HG03521 (cell line): Measurements from ENCODE around the gene FMO2.

Source experiments
- ATAC-seq: cut with Tn5 transposase; IDR thresholded peaks from one replicate; pipeline ENCODE4 v1.9.1; 2021; ENCODE audit warnings: mild to moderate bottlenecking, moderate library complexity; ENCODE audit not compliant: unreplicated experiment

FMO2 gene

DNA sequence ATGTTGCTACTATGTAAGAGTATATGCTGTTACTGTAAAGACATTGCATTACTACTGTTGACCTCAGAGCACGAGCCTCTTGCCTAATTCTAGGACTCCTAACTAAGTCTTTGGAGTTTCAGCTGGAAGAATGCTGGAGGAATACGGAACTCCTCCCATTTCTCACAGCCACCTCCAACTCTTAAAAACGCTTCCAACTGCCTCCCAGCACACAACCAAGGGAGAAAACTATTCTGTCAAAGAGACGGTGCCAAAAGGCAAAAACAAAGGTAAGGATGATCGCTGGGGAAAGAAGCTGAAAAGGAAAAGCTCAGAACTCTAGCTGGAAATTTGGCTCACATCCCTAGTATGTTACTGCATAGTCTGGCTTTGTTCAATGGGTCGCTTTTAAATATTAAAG, at the start of gene FMO2:
TSS of gene FMO2 (plus strand) at position 210 of the 400 bp plus-strand sequence. CDS start 414 bp downstream, outside the sequence.
- no peak for ATAC-seq

- ATAC-seq, result no peak
Observed at GRCh38 chr1:171137580-171137979, 47.5 kb upstream of the FMO2 start.

GRCh38 chr1:171138980-171139379, 46.1 kb upstream of the FMO2 start:
- ATAC-seq, result no peak

GRCh38 chr1:171139890-171140289, 45.2 kb upstream of the FMO2 start:
- ATAC-seq, result no peak

DNA sequence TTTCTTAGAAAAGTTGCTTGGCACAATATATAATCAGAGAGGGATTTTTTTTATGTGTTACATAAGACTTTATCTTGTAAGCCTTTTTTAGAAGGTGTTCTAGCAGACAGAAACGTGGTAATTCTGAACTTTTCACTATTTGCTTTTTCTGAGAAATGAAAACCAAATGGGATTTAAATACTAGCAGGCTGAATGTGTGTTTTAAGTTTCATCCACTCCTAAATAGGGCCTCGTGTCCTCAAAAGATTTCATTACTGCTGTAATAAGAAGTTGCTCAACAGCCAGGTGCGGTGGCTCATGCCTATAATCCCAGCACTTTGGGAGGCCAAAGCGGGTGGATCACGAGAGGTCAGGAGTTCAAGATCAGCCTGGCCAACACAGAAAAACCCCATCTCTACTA, 44.7 kb upstream of the FMO2 start:
- no peak for ATAC-seq

DNA sequence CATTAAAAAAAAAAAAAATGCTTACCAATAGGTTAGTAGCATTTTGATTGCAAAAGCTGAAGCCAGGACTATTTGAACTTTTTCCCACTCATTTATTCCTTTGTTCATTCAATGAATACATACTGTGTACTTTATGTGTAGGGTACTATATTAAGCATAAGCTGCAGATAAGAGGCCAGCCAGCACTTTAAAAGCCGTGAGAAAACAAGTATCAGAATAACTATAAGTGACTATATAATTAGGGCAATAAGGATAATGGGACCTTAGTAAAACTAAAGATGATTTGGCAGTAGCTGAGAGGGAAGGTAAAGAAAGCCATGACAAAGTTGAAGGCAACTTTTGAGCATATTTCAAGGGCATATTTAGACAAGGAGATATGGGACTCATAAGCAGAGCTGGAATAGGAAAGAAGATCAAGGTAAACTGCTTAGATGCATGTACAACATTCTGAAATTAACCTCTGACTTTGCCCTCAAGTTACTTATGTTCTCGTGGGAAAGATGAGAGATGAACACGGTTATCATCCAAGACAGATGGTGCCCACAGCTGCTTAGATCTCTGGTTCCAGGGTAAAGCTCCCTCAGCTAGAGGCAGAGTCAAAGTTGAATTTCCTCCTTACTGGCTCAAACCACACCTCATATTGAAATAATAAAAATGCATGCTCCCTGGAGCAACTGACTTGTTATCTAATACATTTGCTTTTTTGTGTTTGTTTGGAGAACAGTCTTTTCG, 44.0 kb upstream of the FMO2 start:
- ATAC-seq, result no peak

DNA sequence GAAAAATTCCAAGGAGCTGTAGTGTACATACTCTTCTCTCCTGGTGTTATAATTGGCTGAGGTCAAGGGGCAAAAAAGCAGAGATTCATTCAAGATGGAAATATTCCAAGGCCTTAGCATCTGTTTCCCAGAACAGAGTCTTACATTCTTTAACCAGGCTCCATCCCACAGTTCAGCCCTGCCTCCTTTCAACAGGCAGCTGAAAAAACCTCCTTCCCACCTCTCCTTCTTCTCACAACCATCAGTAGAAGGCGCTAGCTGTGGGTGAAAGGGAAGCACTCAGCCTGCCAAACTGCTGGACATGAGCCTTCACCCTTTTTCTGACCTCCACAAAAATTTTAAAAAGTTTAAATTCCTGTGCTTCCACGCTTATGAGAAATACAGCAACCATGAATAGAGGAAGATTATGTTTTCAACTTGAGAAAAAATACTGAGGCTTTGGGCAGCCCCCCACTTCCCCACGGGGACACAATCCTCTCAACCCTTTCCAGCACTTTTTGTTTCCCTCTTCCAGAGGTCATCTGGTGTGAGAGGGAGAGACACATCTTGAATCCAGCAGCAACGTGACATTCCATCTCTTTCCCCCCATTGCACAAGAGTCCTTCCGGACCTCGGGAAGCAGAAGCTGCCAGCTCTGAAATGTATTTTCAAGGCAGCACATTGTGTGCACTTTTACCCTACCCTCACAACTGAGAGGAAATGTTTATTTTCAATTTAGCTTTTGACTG, 43.2 kb upstream of the FMO2 start:
- ATAC-seq, result no peak

- no peak for ATAC-seq
Observed at GRCh38 chr1:171142416-171143385, 42.4 kb upstream of the FMO2 start.

DNA sequence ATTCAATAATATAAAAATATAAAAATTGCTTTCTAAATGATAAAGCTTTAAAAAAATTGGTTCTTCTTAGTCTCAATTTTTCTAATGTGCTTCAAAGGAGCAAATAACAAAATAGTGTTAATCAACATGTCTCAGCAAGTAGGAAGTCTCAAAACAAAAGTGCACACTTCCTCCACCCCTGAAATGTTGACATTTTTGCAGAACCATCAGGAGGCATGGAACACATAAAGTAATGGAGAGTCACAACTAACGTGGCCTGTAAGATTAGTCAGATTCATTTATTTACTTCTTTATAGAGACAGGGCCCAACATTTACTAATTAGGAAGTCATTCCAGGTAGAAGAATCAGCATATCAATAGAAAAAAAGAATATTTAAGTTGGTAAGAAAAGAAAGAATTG, 34.9 kb upstream of the FMO2 start:
- no peak for ATAC-seq

- ATAC-seq, result no peak
Observed at GRCh38 chr1:171152549-171152948, 32.6 kb upstream of the FMO2 start.

GRCh38 chr1:171155484-171155883, 29.6 kb upstream of the FMO2 start:
- no peak for ATAC-seq

- no peak for ATAC-seq
Observed at GRCh38 chr1:171158096-171158495, 27.0 kb upstream of the FMO2 start.

DNA sequence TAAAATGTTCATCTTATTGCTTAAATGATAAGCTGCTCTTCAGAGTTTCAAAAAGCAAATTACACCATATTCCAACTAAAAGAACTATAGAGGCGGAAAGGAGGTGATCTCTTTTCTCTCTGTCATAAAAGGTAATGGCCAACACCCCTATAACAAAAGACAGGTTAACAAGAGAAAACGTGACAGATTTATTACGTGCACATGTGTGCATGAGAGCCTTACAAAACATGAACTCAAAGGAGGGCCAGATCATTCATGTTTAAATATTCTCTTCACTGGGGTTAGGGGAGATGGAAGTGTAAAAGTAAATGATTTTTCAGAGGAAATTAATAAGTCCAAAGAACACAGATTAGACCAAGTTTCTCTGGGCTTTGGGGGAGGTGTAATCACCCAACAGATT, 26.5 kb upstream of the FMO2 start:
- ATAC-seq, result no peak

- no peak for ATAC-seq
Observed at GRCh38 chr1:171159148-171159547, 26.0 kb upstream of the FMO2 start.

GRCh38 chr1:171160211-171160610, 24.9 kb upstream of the FMO2 start:
- ATAC-seq, result no peak

GRCh38 chr1:171160639-171161354, 24.3 kb upstream of the FMO2 start:
- ATAC-seq, result no peak

GRCh38 chr1:171161431-171161830, 23.7 kb upstream of the FMO2 start:
- ATAC-seq, result no peak

DNA sequence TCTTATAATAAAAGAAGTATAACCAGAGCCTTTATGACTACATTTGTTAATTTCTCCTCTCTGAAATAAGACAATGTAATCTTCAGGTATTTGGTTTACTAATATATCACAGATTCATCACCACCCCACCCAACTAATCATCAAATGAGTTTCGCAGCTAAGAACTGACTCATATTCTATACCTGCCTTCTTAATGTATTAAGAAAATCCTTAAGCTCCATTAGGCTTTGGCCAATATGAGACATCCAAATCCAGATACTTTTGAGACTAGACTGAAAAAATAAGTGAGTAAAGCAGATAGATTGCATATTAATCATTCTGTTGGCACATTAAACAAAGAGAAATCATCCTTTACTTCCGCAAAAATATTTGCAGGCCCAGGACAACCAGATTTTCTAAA, 18.7 kb upstream of the FMO2 start:
- no peak for ATAC-seq

GRCh38 chr1:171167785-171168184, 17.3 kb upstream of the FMO2 start:
- ATAC-seq, result no peak

DNA sequence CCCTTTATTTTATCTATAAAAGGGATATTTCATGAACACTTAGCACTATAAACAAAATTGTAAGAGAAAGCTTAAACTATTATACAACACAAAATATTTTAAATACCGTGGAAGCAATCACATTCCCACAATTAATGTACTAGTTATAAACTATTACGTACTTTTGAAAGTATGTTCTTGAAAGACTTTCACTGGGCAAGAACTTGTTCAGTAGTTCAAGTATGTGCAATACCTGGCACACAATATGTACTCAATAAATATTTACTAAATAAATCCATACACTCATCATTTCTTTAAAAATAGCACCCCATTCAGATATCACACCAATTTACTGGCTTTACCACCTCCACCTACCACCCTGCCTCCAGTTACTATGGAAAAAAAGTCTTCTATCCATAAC, 12.6 kb upstream of the FMO2 start:
- ATAC-seq, result no peak

DNA sequence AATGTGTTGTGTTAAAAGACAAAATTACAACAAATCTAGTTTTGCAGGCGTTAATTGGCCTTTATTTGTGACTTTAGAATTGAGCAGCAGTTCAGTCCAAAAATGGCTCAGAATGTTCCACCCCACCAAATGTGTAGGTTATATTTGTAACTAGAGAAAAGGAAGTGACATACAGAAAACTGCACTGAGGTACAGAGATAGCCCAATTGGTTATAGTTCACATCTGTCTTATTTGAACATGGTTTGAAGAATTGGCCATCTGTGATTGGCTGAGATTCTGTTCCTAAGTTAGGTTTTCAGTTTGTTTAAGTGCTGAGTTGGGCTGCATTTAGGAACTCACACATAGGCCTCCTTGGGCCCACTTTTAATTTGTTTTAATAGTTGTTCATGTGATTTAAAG, 12.0 kb upstream of the FMO2 start:
- ATAC-seq, result no peak
